K562 (cell line): ENCODE results near the gene CENPP. TPM values are rescaled to one million over a fixed set of nuclear protein-coding genes. Genes with fewer than 3 reads are reported as not detected.

Experiments
- CCNT2 ChIP-seq: IDR thresholded peaks from 2 replicates; pipeline ENCODE4 v1.6.1; 2011; ENCODE audit warnings: borderline replicate concordance, low read depth, mild to moderate bottlenecking, moderate library complexity, mixed read lengths, low read length; ENCODE audit not compliant: insufficient read length; ENCODE audit errors: extremely low read depth
- CHD2 ChIP-seq: IDR thresholded peaks from 2 replicates; pipeline ENCODE4 v1.6.1; 2011; ENCODE audit warnings: low read depth, low read length
- E2F6 ChIP-seq, 2 experiments: IDR thresholded peaks; 2 replicates each; pipeline ENCODE4 v1.6.1; 2011; ENCODE audit warnings: borderline replicate concordance in 1 of 2, control low read depth in 1 of 2, low read depth in 1 of 2, low read length in 1 of 2, mild to moderate bottlenecking in 1 of 2, mixed read lengths in 1 of 2, moderate library complexity in 1 of 2; ENCODE audit not compliant: insufficient read depth in 1 of 2, insufficient read length in 1 of 2, poor library complexity in 1 of 2, severe bottlenecking in 1 of 2; ENCODE audit errors: extremely low read depth in 1 of 2
- FIP1L1 ChIP-seq: fragments of 200-400 bp; formaldehyde crosslinking; IDR thresholded peaks from 2 replicates; pipeline ENCODE4 v1.6.1; 2018; ENCODE audit warnings: mild to moderate bottlenecking, low read depth, low read length; ENCODE audit not compliant: poor library complexity, severe bottlenecking
- GTF2B ChIP-seq: IDR thresholded peaks from 2 replicates; pipeline ENCODE4 v1.6.1; 2011; ENCODE audit not compliant: insufficient read length; ENCODE audit errors: extremely low read depth
- SREBF1 ChIP-seq: fragments of 150-350 bp; IDR thresholded peaks from 2 replicates; pipeline ENCODE4 v1.6.1; 2014; ENCODE audit warnings: antibody characterized with exemption, low read depth, low read length, borderline replicate concordance
- SRSF3 ChIP-seq: fragments of 200-400 bp; formaldehyde crosslinking; IDR thresholded peaks from 2 replicates; pipeline ENCODE4 v1.6.1; 2016; ENCODE audit warnings: mild to moderate bottlenecking, low read length, moderate library complexity; ENCODE audit not compliant: insufficient read depth
- ZNF316 ChIP-seq: fragments of 450-650 bp; IDR thresholded peaks from 2 replicates; pipeline ENCODE4 v1.6.1; 2016
- ZSCAN32 ChIP-seq: fragments of 450-650 bp; formaldehyde crosslinking; IDR thresholded peaks from 2 replicates; pipeline ENCODE4 v1.4.0; 2020; ENCODE audit warnings: mild to moderate bottlenecking, moderate library complexity
- polyA plus RNA-seq, 8 experiments: library from polyadenylated mRNA; depleted of rRNA in 4 of 8; stranded (reverse) in 5 of 8; unstranded in 3 of 8; fragments of >200 nt; fragmentation: Nextera tagmentation in 2 of 8; fragmentation: Illumina TruSeq in 1 of 8; extraction: Ambion mirVana in 2 of 8; extraction: Trizol in 1 of 8; gene quantifications; 2 replicates each; pipeline versions ENCODE4 v1.2.1 to v1.2.3, GENCODE V29; 2011 to 2014; ENCODE audit warnings: inconsistent platforms in 1 of 8, missing spikeins in 1 of 8
- total RNA-seq, 7 experiments: library from RNA; depleted of rRNA in 6 of 7; stranded (reverse); fragments of >200 nt in 6 of 7; fragmentation: Illumina TruSeq in 2 of 7; extraction: Trizol in 2 of 7; gene quantifications; 2 replicates each; pipeline versions ENCODE4 v1.2.1 to v1.2.3, GENCODE V29; 2011 to 2021; ENCODE audit warnings: low replicate concordance in 1 of 7
- TF ChIP-seq, protein P1 (sequence below): sonication (generic); formaldehyde crosslinking; IDR thresholded peaks from 2 replicates; pipeline ENCODE4 v1.8.1; 2023; ENCODE audit warnings: mild to moderate bottlenecking, missing genetic modification reagents
- TF ChIP-seq, protein P2 (sequence below): sonication (generic); formaldehyde crosslinking; IDR thresholded peaks from 2 replicates; pipeline ENCODE4 v1.9.0; 2022; ENCODE audit warnings: mild to moderate bottlenecking, missing genetic modification reagents

Gene CENPP
- total and polyA plus RNA-seq, 9 of the 15 experiments (the other 6 are each of a cell fraction or from before 2014, with no cell fraction given): 8.0 to 28.5 (median 17.9) TPM

GRCh38 chr9:92293452-92294296 is 32.1 kb upstream of the CENPP start, which contains the start of gene IARS1 (continued):
- no peak for TF ChIP-seq SRSF3
- no peak for TF ChIP-seq SREBF1
- peak; percentile 97 for TF ChIP-seq ZSCAN32 (CRISPR knock-in tag)
- TF ChIP-seq CCNT2: peak; percentile 80
- peak; percentile 87 for TF ChIP-seq FIP1L1
- TF ChIP-seq, protein P1, sequence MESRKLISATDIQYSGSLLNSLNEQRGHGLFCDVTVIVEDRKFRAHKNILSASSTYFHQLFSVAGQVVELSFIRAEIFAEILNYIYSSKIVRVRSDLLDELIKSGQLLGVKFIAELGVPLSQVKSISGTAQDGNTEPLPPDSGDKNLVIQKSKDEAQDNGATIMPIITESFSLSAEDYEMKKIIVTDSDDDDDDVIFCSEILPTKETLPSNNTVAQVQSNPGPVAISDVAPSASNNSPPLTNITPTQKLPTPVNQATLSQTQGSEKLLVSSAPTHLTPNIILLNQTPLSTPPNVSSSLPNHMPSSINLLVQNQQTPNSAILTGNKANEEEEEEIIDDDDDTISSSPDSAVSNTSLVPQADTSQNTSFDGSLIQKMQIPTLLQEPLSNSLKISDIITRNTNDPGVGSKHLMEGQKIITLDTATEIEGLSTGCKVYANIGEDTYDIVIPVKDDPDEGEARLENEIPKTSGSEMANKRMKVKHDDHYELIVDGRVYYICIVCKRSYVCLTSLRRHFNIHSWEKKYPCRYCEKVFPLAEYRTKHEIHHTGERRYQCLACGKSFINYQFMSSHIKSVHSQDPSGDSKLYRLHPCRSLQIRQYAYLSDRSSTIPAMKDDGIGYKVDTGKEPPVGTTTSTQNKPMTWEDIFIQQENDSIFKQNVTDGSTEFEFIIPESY (CRISPR knock-in tag): no peak
- TF ChIP-seq, protein P2, sequence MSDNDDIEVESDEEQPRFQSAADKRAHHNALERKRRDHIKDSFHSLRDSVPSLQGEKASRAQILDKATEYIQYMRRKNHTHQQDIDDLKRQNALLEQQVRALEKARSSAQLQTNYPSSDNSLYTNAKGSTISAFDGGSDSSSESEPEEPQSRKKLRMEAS (CRISPR knock-in tag): peak; percentile 98
- TF ChIP-seq CHD2: peak; percentile 83
- TF ChIP-seq GTF2B: peak; percentile 68
- no peak for TF ChIP-seq ZNF316
- peak; percentile 83 to 92 for TF ChIP-seq E2F6 (IDR thresholded peaks at IDR 0.05; ENCODE audit: borderline replicate concordance in 1 of 2, extremely low read depth in 1 of 2, insufficient read depth in 1 of 2, insufficient read length in 1 of 2, low read depth in 1 of 2, low read length in 1 of 2, poor library complexity in 1 of 2, severe bottlenecking in 1 of 2)
